Ishikawa (cell line): ENCODE measurements around the gene MOV10.

Source experiments
- CEBPB ChIP-seq: IDR thresholded peaks from 2 replicates; pipeline ENCODE4 v1.6.1; 2012
- CREB1 ChIP-seq: IDR thresholded peaks from 2 replicates; pipeline ENCODE4 v1.6.1; 2012; ENCODE audit warnings: low read depth
- EGR1 ChIP-seq: IDR thresholded peaks from 2 replicates; pipeline ENCODE4 v1.6.1; 2012
- EP300 ChIP-seq: IDR thresholded peaks from 2 replicates; pipeline ENCODE4 v1.6.1; 2012; ENCODE audit warnings: borderline replicate concordance
- FOXM1 ChIP-seq: IDR thresholded peaks from 2 replicates; pipeline ENCODE4 v1.6.1; 2012; ENCODE audit warnings: low read depth, borderline replicate concordance
- MAX ChIP-seq: IDR thresholded peaks from 2 replicates; pipeline ENCODE4 v1.6.1; 2012
- NFIC ChIP-seq: IDR thresholded peaks from 2 replicates; pipeline ENCODE4 v1.6.1; 2012
- RAD21 ChIP-seq: IDR thresholded peaks from 2 replicates; pipeline ENCODE4 v1.6.1; 2012; ENCODE audit warnings: low read depth
- REST ChIP-seq: IDR thresholded peaks from 2 replicates; pipeline ENCODE4 v1.6.1; 2012; ENCODE audit warnings: low read depth, mild to moderate bottlenecking
- TAF1 ChIP-seq: IDR thresholded peaks from 2 replicates; pipeline ENCODE4 v1.6.1; 2012; ENCODE audit warnings: low read depth, mild to moderate bottlenecking
- TCF12 ChIP-seq: IDR thresholded peaks from 2 replicates; pipeline ENCODE4 v1.6.1; 2012; ENCODE audit warnings: low read depth
- TEAD4 ChIP-seq: IDR thresholded peaks from 2 replicates; pipeline ENCODE4 v1.6.1; 2012
- USF1 ChIP-seq: IDR thresholded peaks from 2 replicates; pipeline ENCODE4 v1.6.1; 2012
- YY1 ChIP-seq: IDR thresholded peaks from 2 replicates; pipeline ENCODE4 v1.6.1; 2012; ENCODE audit warnings: low read depth
- ZBTB7A ChIP-seq: IDR thresholded peaks from 2 replicates; pipeline ENCODE4 v1.6.1; 2012; ENCODE audit warnings: low read depth

The MOV10 gene

GRCh38 chr1:112713466-112714312 lies 39.2 kb downstream of the MOV10 start:
- TF ChIP-seq TAF1 (no peak), NFIC (peak; percentile 48; the same call in 1 of the 2 replicates), USF1 (no peak), RAD21 (no peak), CEBPB (no peak), REST (no peak), TCF12 (no peak), TEAD4 (no peak), MAX (0 out of 2 replicates have a peak, but pooled peaks have one; percentile 35), EGR1 (no peak), ZBTB7A (no peak; the same call in 1 of the 2 replicates), CREB1 (no peak), FOXM1 (no peak), YY1 (no peak), EP300 (peak; percentile 32; the same call in 1 of the 2 replicates)

GRCh38 chr1:112714313-112715263 lies 40.1 kb downstream of the MOV10 start:
- TF ChIP-seq TEAD4 (no peak), EP300 (no peak), FOXM1 (no peak), YY1 (0 out of 2 replicates have a peak, but pooled peaks have one; percentile 12), CREB1 (no peak), EGR1 (peak; percentile 68; the same call in 1 of the 2 replicates), ZBTB7A (0 out of 2 replicates have a peak, but pooled peaks have one; percentile 36), MAX (peak; percentile 75)

- TF ChIP-seq NFIC (peak; percentile 61; the same call in 1 of the 2 replicates), CREB1 (no peak), MAX (peak; percentile 11)
Measured at GRCh38 chr1:112715264-112716053, 41.0 kb downstream of the MOV10 start, which contains the start of gene PPM1J. Gene PPM1J (minus strand): TSS chr1:112715332. CDS start chr1:112715301, 31 bp downstream.

- TF ChIP-seq ZBTB7A (no peak), CEBPB (no peak), NFIC (no peak), RAD21 (peak; percentile 100), EGR1 (no peak), TEAD4 (peak; percentile 61)
Measured at GRCh38 chr1:112716133-112716720, 41.8 kb downstream of the MOV10 start.

GRCh38 chr1:112717263-112717873 lies 42.9 kb downstream of the MOV10 start:
- TF ChIP-seq TAF1, result no peak
- TF ChIP-seq ZBTB7A, result no peak
- no peak for TF ChIP-seq EGR1
- no peak for TF ChIP-seq CEBPB
- TF ChIP-seq RAD21, result no peak
- TF ChIP-seq CREB1, result no peak
- TF ChIP-seq TEAD4, result no peak
- no peak for TF ChIP-seq FOXM1
- no peak for TF ChIP-seq YY1
- no peak for TF ChIP-seq MAX
- TF ChIP-seq TCF12, result no peak
